Measurements from ENCODE around the gene ASPG. TPM values are rescaled to one million over a fixed set of nuclear protein-coding genes. Genes with fewer than 3 reads are reported as not detected.

The ASPG gene
- polyA plus RNA-seq, 1 donor (not counting 4 experiments of a cell fraction or from before 2014, with no cell fraction given) = 0.10 TPM

DNA sequence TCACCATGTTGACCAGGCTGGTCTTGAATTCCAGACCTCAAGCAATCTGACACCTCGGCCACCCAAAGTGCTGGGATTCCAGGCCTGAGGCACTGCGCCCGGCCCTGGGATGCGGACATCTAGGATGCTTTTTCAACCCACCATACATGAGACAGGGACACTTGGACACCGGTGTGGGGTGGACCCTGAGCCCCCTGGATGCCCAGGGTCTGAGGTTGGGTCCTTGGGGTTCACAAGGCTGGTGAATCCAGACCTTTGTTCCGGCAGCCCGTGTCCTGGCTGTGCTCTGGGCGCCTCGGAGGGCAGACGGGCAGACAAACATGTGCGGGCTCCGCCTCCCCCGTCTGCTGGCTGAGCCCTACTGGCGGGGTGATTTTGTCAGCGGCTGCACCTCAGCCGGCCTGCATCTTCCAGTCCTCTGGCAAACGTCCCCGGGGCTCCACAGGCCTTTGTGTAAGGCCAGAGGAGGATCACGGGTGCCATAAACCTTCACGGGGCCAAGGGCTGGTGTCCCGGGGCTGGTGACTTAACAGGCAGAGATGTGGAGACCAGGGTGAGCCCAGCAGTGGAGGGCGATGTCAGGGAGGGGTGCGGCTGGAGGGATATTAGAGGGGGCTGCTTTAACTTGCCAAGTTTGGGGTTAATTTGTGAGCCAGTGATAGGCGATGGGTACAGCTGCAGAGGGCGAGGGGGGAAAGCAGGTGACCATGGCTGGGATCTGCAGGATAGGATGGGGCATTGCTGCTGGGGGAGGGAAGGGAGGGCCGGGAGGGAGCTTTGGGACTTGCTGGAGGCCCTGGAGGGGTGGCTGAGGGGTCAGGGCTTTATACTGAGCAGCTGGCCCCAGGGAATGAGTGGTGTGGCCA lies 5.8 kb downstream of the ASPG start:
- FAIRE-seq = no peak
- Histone ChIP-seq H2AFZ (ENCODE audit: control insufficient read depth, low read length) (no peak overlapping the region), H3K4me1 (ENCODE audit: control insufficient read depth, extremely low read depth, insufficient read depth, low read length) (no peaks in the 10 kb centered on the region), H3K36me3 (ENCODE audit: control insufficient read depth in 2 of 2, extremely low read depth in 1 of 2, insufficient read depth in 2 of 2, low read length in 2 of 2) (no peaks in the 10 kb centered on the region), H3K27me3 (ENCODE audit: control insufficient read depth, extremely low read depth, insufficient read depth, low read length) (peaks cover 4% of the 10 kb centered on the region), H3K4me2 (ENCODE audit: control insufficient read depth, extremely low read depth, insufficient read depth, low read depth, low read length) (no peak overlapping the region), H3K9me3 (ENCODE audit: control insufficient read depth, low read depth, low read length) (no peaks in the 10 kb centered on the region), H3K4me3 (ENCODE audit: control insufficient read depth in 2 of 3, extremely low read depth in 1 of 3, insufficient read depth in 2 of 3, low read depth in 1 of 3, low read length in 3 of 3) (no peak overlapping the region), H3K79me2 (ENCODE audit: control insufficient read depth, insufficient read depth, low read length) (no peaks in the 10 kb centered on the region), H3K9ac (ENCODE audit: control insufficient read depth, extremely low read depth, insufficient read depth, low read length) (no peak overlapping the region), H3K9me1 (ENCODE audit: control insufficient read depth, extremely low read depth, insufficient read depth, low read length) (no peaks in the 10 kb centered on the region), H3K27ac (ENCODE audit: control insufficient read depth, insufficient read depth, low read length) (no peak overlapping the region), H4K20me1 (ENCODE audit: control insufficient read depth, extremely low read depth, insufficient read depth, low read length) (no peaks in the 10 kb centered on the region)
- TF ChIP-seq EZH2 (IDR thresholded peaks at IDR 0.05; ENCODE audit: low read length) = no peak
- no peak for TF ChIP-seq CTCF (optimal IDR thresholded peaks at IDR 0.05 in 1 of 3, IDR thresholded peaks at IDR 0.05 in 1 of 3, conservative IDR thresholded peaks at IDR 0.05 in 1 of 3; ENCODE audit: extremely low read depth in 1 of 3, insufficient read depth in 2 of 3, low read length in 3 of 3)
- dilution Hi-C loops (cut with MboI; ENCODE audit: extremely low pct_ligation_motif_present, low sequenced_read_pairs) = no loop called here
- DNase-seq (ENCODE audit: low read depth, low spot score) = no peak

DNA sequence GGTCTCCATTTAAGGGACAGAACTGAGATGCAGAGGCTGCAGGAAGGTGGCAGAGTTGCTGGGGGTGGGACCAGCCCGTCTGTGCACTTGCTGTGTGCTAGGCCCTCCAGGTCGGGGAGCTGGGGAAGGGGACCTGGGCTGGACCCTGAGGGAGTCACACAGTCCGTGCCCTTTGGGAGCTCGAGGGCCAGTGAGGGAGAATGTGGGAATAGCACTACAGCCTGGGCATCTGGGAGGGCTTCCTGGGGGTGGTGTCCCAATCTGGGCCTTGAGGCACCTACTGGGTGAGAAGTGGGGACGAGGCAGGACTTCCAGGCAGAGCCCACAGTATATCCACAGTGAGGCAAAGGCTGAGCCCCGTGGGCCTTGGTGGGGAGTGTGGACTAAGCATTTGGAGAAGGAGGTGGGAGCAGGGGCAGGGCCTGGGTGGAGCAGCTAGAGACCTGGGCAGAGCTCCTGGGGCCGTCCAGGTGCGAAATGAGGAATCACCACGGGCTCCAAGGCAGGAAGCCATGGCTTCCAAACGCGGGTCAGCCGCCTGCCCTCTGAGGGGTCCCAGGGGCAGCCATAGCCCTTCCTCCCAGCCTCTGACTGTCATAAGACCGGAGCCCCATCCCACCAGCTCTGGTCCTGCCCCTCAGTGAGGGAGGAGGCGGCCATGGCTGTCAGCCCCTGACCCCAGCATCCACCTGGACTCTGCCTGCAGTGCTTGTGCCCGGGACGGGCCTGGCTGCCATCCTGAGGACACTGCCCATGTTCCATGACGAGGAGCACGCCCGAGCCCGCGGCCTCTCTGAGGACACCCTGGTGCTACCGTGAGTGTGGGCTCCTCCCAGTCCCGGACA lies 6.6 kb downstream of the ASPG start:
- H3K27me3 ChIP-seq (ENCODE audit: control insufficient read depth, extremely low read depth, insufficient read depth, low read length) = peaks cover 5% of the 10 kb centered on the region
- H3K4me1 ChIP-seq (ENCODE audit: control insufficient read depth, extremely low read depth, insufficient read depth, low read length) = no peaks in the 10 kb centered on the region
- TF ChIP-seq EZH2 (IDR thresholded peaks at IDR 0.05; ENCODE audit: low read length) (no peak), CTCF (optimal IDR thresholded peaks at IDR 0.05 in 1 of 3, IDR thresholded peaks at IDR 0.05 in 1 of 3, conservative IDR thresholded peaks at IDR 0.05 in 1 of 3; ENCODE audit: extremely low read depth in 1 of 3, insufficient read depth in 2 of 3, low read length in 3 of 3) (no peak)
- H3K9me3 ChIP-seq (ENCODE audit: control insufficient read depth, low read depth, low read length) = no peaks in the 10 kb centered on the region
- no peak for DNase-seq (ENCODE audit: low read depth, low spot score)
- no peak for FAIRE-seq
- no peak overlapping the region for H3K27ac ChIP-seq (ENCODE audit: control insufficient read depth, insufficient read depth, low read length)
- dilution Hi-C loops (cut with MboI; ENCODE audit: extremely low pct_ligation_motif_present, low sequenced_read_pairs) = no loop called here
- no peaks in the 10 kb centered on the region for H4K20me1 ChIP-seq (ENCODE audit: control insufficient read depth, extremely low read depth, insufficient read depth, low read length)
- H3K4me2 ChIP-seq (ENCODE audit: control insufficient read depth, extremely low read depth, insufficient read depth, low read depth, low read length) = no peak overlapping the region
- no peak overlapping the region for H2AFZ ChIP-seq (ENCODE audit: control insufficient read depth, low read length)
- H3K36me3 ChIP-seq (ENCODE audit: control insufficient read depth in 2 of 2, extremely low read depth in 1 of 2, insufficient read depth in 2 of 2, low read length in 2 of 2) = no peaks in the 10 kb centered on the region
- H3K4me3 ChIP-seq (ENCODE audit: control insufficient read depth in 2 of 3, extremely low read depth in 1 of 3, insufficient read depth in 2 of 3, low read depth in 1 of 3, low read length in 3 of 3) = no peak overlapping the region
- H3K79me2 ChIP-seq (ENCODE audit: control insufficient read depth, insufficient read depth, low read length) = no peaks in the 10 kb centered on the region
- no peaks in the 10 kb centered on the region for H3K9me1 ChIP-seq (ENCODE audit: control insufficient read depth, extremely low read depth, insufficient read depth, low read length)
- H3K9ac ChIP-seq (ENCODE audit: control insufficient read depth, extremely low read depth, insufficient read depth, low read length) = no peak overlapping the region

Data from keratinocyte (primary cell).